Measurements from ENCODE around the gene FAM20A.

- TF ChIP-seq CTCF (conservative IDR thresholded peaks at IDR 0.05 in 1 of 2, IDR thresholded peaks at IDR 0.05 in 1 of 2; ENCODE audit: low read depth in 1 of 2, low read length in 2 of 2), result no peak
- no peak for TF ChIP-seq EZH2 (IDR thresholded peaks at IDR 0.05; ENCODE audit: low read length, missing control alignments)
Observed at GRCh38 chr17:68527314-68527713, 73.9 kb downstream of the FAM20A start.

All from fibroblast of lung (primary cell).